MM.1S (cell line): ENCODE results near the gene SLC6A3.

ENCODE experiments used
- DNase-seq: peaks from one replicate; pipeline ENCODE4 v3.0.0-alpha.2; 2015
- H2AFZ ChIP-seq: fragments of 300-600 bp; sonication (generic); 2 replicates; pipeline ENCODE4 v1.6.0; 2016; ENCODE audit warnings: antibody characterized with exemption, low read length
- H3F3A ChIP-seq: fragments of 300-600 bp; sonication (generic); 2 replicates; pipeline ENCODE4 v1.6.1; 2016; ENCODE audit warnings: mild to moderate bottlenecking, antibody characterized with exemption, low read length, moderate library complexity, mixed read lengths; ENCODE audit not compliant: insufficient read depth
- H3K27ac ChIP-seq: fragments of 300-600 bp; sonication (generic); 2 replicates; pipeline ENCODE4 v1.5.1; 2016; ENCODE audit warnings: mild to moderate bottlenecking, low read length
- H3K27me3 ChIP-seq: fragments of 300-600 bp; sonication (generic); replicated peaks from 2 replicates; pipeline ENCODE4 v1.6.0; 2016; ENCODE audit warnings: low read length; ENCODE audit not compliant: insufficient read depth
- H3K36me3 ChIP-seq: fragments of 300-600 bp; sonication (generic); replicated peaks from 2 replicates; pipeline ENCODE4 v1.6.1; 2016; ENCODE audit warnings: mild to moderate bottlenecking, low read length, mixed read lengths; ENCODE audit not compliant: insufficient read depth
- H3K4me1 ChIP-seq: fragments of 300-600 bp; sonication (generic); 2 replicates; pipeline ENCODE4 v1.6.1; 2016; ENCODE audit warnings: low read length, mixed read lengths
- H3K4me2 ChIP-seq: fragments of 300-600 bp; sonication (generic); 2 replicates; pipeline ENCODE4 v1.6.0; 2016; ENCODE audit warnings: low read depth, low read length
- H3K4me3 ChIP-seq: fragments of 300-600 bp; sonication (generic); 2 replicates; pipeline ENCODE4 v1.5.1; 2016; ENCODE audit warnings: low read length, mixed read lengths
- H3K79me2 ChIP-seq: fragments of 300-600 bp; sonication (generic); 2 replicates; pipeline ENCODE4 v1.6.1; 2016; ENCODE audit warnings: mixed run types, low read length, mixed read lengths
- H3K9ac ChIP-seq: fragments of 300-600 bp; sonication (generic); 2 replicates; pipeline ENCODE4 v1.6.1; 2016; ENCODE audit warnings: low read length, mixed read lengths
- H3K9me2 ChIP-seq: fragments of 300-600 bp; sonication (generic); replicated peaks from 2 replicates; pipeline ENCODE4 v1.6.1; 2016; ENCODE audit warnings: mild to moderate bottlenecking, low read length, mixed read lengths; ENCODE audit not compliant: insufficient read depth
- H3K9me3 ChIP-seq: fragments of 300-600 bp; sonication (generic); replicated peaks from 2 replicates; pipeline ENCODE4 v1.6.1; 2016; ENCODE audit warnings: mild to moderate bottlenecking, low read length, mixed read lengths; ENCODE audit not compliant: insufficient read depth
- H4K20me1 ChIP-seq: fragments of 300-600 bp; sonication (generic); 2 replicates; pipeline ENCODE4 v1.6.1; 2016; ENCODE audit warnings: mild to moderate bottlenecking, low read length, moderate library complexity, mixed read lengths; ENCODE audit not compliant: insufficient read depth
- EZH2 ChIP-seq: fragments of 300-600 bp; sonication (generic); optimal IDR thresholded peaks from 2 replicates; pipeline ENCODE3; 2017; ENCODE audit warnings: low read depth, mild to moderate bottlenecking, antibody characterized with exemption, low read length, mixed read lengths
- EZH2phosphoT487 ChIP-seq: fragments of 300-600 bp; sonication (generic); IDR thresholded peaks from 2 replicates; pipeline ENCODE4 v1.6.1; 2018; ENCODE audit warnings: antibody characterized with exemption, low read length
- TF ChIP-seq, protein P1 (sequence below): fragments of 300-600 bp; sonication (generic); IDR thresholded peaks from 2 replicates; pipeline ENCODE4 v1.5.1; 2016; ENCODE audit warnings: antibody characterized with exemption, low read length, mixed read lengths

SLC6A3 gene

DNA sequence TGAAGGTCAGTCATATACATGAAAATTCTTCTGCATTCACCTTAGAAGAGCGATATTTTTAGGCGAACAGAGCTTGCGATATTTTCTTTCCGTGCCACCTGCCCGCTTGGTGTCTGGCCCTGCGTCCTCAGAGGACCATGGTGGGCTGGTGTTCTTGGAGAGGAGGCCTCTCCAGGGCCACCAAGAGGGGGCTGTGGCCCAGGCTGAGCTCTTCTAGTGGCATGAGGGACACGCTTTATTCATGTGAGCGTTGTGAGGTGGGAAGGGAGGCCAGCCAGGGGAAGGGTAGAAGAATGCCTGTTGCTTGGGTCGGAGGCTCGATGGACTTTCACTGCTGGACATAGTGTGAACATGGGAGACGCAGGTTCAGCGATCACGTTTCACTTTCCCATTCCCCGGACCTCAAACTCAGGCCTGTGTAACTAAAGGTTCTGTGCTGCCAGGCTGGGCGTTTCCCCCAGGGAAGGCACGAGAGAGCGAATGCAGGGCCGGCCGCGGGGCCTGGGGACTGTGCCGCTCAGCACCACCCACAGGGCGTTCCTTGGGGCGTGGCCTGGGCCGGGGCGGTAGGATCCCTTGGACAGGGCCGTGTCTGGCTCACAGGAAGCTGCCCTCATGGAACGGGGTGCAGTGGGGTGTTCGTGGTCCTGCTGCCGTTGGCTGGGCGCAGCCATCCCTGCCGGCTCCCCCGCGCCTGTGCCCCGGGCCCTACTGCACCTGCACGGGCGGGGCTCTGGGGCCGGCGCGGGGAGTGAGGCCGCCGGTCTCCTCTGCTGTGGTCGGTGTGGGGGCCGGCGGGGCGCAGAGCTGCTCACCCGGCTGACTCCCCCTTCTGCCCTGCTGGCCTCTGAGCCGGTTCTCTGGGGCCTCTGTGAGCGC is 59.6 kb downstream of the SLC6A3 start:
- Histone ChIP-seq H3K4me3 (peak overlapping the region; percentile 65), H2AFZ (peak overlapping the region; percentile 61), H3K9ac (peak overlapping the region; percentile 68), H3F3A (peaks cover 9% of the 10 kb centered on the region), H3K27me3 (peaks cover 28% of the 10 kb centered on the region), H3K27ac (peak overlapping the region; percentile 53; the same call in 1 of the 2 replicates), H3K4me2 (peak overlapping the region; percentile 98), H3K36me3 (no peaks in the 10 kb centered on the region), H3K4me1 (peaks cover 11% of the 10 kb centered on the region), H4K20me1 (no peaks in the 10 kb centered on the region), H3K9me2 (no peaks in the 10 kb centered on the region), H3K9me3 (no peaks in the 10 kb centered on the region), H3K79me2 (no peaks in the 10 kb centered on the region)
- TF ChIP-seq, protein P1, sequence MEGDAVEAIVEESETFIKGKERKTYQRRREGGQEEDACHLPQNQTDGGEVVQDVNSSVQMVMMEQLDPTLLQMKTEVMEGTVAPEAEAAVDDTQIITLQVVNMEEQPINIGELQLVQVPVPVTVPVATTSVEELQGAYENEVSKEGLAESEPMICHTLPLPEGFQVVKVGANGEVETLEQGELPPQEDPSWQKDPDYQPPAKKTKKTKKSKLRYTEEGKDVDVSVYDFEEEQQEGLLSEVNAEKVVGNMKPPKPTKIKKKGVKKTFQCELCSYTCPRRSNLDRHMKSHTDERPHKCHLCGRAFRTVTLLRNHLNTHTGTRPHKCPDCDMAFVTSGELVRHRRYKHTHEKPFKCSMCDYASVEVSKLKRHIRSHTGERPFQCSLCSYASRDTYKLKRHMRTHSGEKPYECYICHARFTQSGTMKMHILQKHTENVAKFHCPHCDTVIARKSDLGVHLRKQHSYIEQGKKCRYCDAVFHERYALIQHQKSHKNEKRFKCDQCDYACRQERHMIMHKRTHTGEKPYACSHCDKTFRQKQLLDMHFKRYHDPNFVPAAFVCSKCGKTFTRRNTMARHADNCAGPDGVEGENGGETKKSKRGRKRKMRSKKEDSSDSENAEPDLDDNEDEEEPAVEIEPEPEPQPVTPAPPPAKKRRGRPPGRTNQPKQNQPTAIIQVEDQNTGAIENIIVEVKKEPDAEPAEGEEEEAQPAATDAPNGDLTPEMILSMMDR = no peak
- no peak for TF ChIP-seq EZH2
- peak; percentile 89 for DNase-seq

DNA sequence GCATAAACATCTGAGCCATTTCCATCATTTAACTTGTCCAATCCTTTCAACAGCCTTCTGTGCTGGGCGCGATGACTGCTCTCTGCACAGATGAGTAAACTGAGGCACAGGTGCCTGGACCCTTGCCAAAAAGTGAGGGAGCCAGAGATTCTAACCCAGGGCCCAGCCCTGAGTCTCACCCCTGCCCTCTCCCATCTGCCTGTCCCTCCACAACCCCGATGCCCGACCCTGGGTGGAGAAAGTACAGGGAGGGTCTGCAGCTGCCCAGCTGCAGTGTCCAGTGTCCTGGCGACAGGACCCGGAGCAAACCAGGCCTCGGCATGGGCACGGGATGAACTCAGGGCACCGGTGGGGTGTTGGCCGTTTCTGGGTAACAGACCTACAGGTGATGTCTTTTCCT is 60.7 kb downstream of the SLC6A3 start:
- Histone ChIP-seq H3K36me3 (no peaks in the 10 kb centered on the region), H3K27ac (no peak overlapping the region), H2AFZ (no peak overlapping the region), H3K4me1 (peaks cover 11% of the 10 kb centered on the region), H3K79me2 (no peaks in the 10 kb centered on the region), H3K9me3 (no peaks in the 10 kb centered on the region), H3K9ac (no peak overlapping the region), H3K4me3 (no peak overlapping the region), H3K9me2 (no peaks in the 10 kb centered on the region), H3F3A (peaks cover 12% of the 10 kb centered on the region), H3K27me3 (peaks cover 17% of the 10 kb centered on the region), H3K4me2 (no peak overlapping the region), H4K20me1 (no peaks in the 10 kb centered on the region)
- TF ChIP-seq EZH2phosphoT487 (no peak), EZH2 (no peak)
- TF ChIP-seq, protein P1 = no peak
- DNase-seq = no peak

DNA sequence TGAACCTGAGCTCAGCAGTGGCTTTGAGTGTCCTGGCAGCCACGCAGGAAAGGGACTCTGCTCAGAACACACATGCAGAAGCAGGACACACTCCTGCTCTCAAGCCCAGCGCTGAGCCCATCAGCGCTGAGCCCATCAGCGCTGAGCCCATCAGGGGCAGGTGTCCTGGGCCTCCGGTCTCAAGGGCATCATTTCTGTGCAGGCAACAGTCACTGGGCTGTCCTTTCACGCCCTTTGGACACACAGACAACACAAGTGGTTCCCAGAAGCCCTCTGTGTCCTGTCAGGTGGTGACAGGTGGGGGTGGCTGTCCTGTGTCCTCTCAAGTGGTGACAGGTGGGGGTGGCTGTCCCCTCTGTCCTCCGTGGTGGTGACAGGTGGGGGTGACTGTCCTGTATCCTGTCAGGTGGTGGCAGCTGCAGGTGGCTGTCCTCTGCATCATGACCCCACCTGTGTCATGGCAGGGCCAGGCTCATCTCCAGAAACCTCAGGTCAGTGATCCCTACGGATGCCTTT is 61.3 kb downstream of the SLC6A3 start:
- TF ChIP-seq EZH2phosphoT487 = no peak
- no peak for TF ChIP-seq EZH2
- TF ChIP-seq, protein P1 = no peak
- Histone ChIP-seq H3K79me2 (no peaks in the 10 kb centered on the region), H3K9ac (no peak overlapping the region), H3K9me2 (no peaks in the 10 kb centered on the region), H3K9me3 (no peaks in the 10 kb centered on the region), H3K4me3 (no peak overlapping the region), H3K27me3 (peaks cover 11% of the 10 kb centered on the region), H3K4me2 (no peak overlapping the region), H3K4me1 (peaks cover 11% of the 10 kb centered on the region), H3F3A (peaks cover 12% of the 10 kb centered on the region), H2AFZ (no peak overlapping the region), H3K27ac (no peak overlapping the region), H3K36me3 (no peaks in the 10 kb centered on the region), H4K20me1 (no peaks in the 10 kb centered on the region)
- no peak for DNase-seq
